Large intestine (tissue), 12 donors: Measurements from ENCODE around the gene KLKB1. TPM values are rescaled to one million over a fixed set of nuclear protein-coding genes. Genes with fewer than 3 reads are reported as not detected.

Source experiments
- DNase-seq, 2 donors: peaks; one replicate each; pipeline versions ENCODE4 v3.0.0 to v3.0.0-alpha.2; 2013
- H3K27ac ChIP-seq: one replicate; pipeline ENCODE4 v1.5.1; 2013; ENCODE audit warnings: low read length
- H3K27me3 ChIP-seq: 2 replicates; pipeline ENCODE4 v1.6.1; 2013; ENCODE audit warnings: low read length; ENCODE audit not compliant: control insufficient read depth, insufficient read depth
- H3K36me3 ChIP-seq: 2 replicates; pipeline ENCODE4 v1.6.1; 2013; ENCODE audit warnings: low read length; ENCODE audit not compliant: control insufficient read depth, insufficient read depth
- H3K4me1 ChIP-seq: one replicate; pipeline ENCODE4 v1.6.1; 2013; ENCODE audit warnings: low read length; ENCODE audit not compliant: control insufficient read depth, insufficient read depth
- H3K4me3 ChIP-seq: one replicate; pipeline ENCODE4 v1.5.1; 2013; ENCODE audit warnings: low read length
- H3K9me3 ChIP-seq: one replicate; pipeline ENCODE4 v1.6.1; 2013; ENCODE audit warnings: mild to moderate bottlenecking, low read depth, low read length, moderate library complexity; ENCODE audit not compliant: control insufficient read depth
- WGBS: methylation state at CpG from one replicate; pipeline ENCODE4 v1.1.5; 2013; ENCODE audit warnings: low lambda C conversion rate; ENCODE audit not compliant: insufficient coverage; 5-methylcytosine and 5-hydroxymethylcytosine counted together
- long read RNA-seq, 11 donors: transcript quantifications; one replicate each; lab custom pipeline, GENCODE V29; 2026
- polyA plus RNA-seq: library from polyadenylated mRNA; unstranded; fragments of 120-200 nt; gene quantifications from one replicate; pipeline ENCODE4 v1.2.1, GENCODE V29; 2013

KLKB1 gene
- 2.8 TPM for polyA plus RNA-seq
- long read RNA-seq, donor 1: 0 reads
- long read RNA-seq, donor 2: 0 reads
- long read RNA-seq, donor 3: 0 reads
- long read RNA-seq, donor 4: 0 reads
- long read RNA-seq, donor 5, partial matches to known transcripts: 0 of 1 reads
- long read RNA-seq, donor 5, other reads (novel, unspliced or antisense): 0 of 1 reads
- long read RNA-seq, donor 6: 0 reads
- long read RNA-seq, donor 7: 0 reads
- long read RNA-seq, donor 8: 0 reads
- long read RNA-seq, donor 9: 0 reads
- long read RNA-seq, donor 10: 0 reads
- long read RNA-seq, donor 11: 0 reads

- Histone ChIP-seq H3K27me3 (no peaks in the 10 kb centered on the region), H3K4me3 (no peak within 1 kb of the TSS), H3K27ac (no peak within 1 kb of the TSS), H3K9me3 (peaks cover 26% of the 10 kb centered on the region), H3K36me3 (no peaks in the 10 kb centered on the region), H3K4me1 (no peaks in the 10 kb centered on the region)
- 17% methylated on average over 1 of the region's 5 CpGs for WGBS
- DNase-seq: peak in 1 of 2 donors; percentile 49
Observed at GRCh38 chr4:186227221-186227620, at the start of gene KLKB1. TSS of gene KLKB1 (plus strand) at chr4:186227507. CDS start at chr4:186228196, 689 bp downstream.

GRCh38 chr4:186188107-186188506, 39.2 kb upstream of the KLKB1 start:
- H3K4me1 ChIP-seq: peaks cover 14% of the 10 kb centered on the region
- no peak for DNase-seq
- H3K4me3 ChIP-seq: no peak overlapping the region
- no peaks in the 10 kb centered on the region for H3K36me3 ChIP-seq
- no peaks in the 10 kb centered on the region for H3K27me3 ChIP-seq
- no CpG with 5 or more reads among the region's 3 CpGs for WGBS
- no peak overlapping the region for H3K27ac ChIP-seq
- no peaks in the 10 kb centered on the region for H3K9me3 ChIP-seq

DNA sequence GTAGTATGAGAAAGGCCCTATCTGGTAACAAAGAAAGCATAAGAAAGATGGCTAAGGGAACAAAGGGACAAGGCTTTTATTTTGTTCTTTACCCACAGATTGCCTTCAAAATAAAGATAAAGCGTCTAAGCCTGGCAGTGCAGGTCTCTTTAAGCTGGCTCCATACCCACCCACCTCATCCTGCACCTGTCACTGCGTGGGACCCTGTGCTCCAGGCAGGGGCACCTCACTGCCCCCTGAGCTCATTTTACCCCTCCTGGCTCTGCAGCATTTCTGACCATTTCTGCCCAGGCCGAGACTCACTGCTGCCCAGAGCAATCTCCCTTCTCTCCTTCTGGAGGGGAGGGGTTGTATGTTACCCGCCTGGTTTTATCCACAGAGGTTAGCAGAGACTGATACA, 37.7 kb upstream of the KLKB1 start:
- Histone ChIP-seq H3K9me3 (no peaks in the 10 kb centered on the region), H3K4me1 (peaks cover 20% of the 10 kb centered on the region), H3K27ac (peak overlapping the region; percentile 100), H3K4me3 (no peak overlapping the region), H3K36me3 (peaks cover 4% of the 10 kb centered on the region), H3K27me3 (no peaks in the 10 kb centered on the region)
- no CpG with 5 or more reads among the region's 4 CpGs for WGBS
- DNase-seq: peak in 1 of 2 donors; percentile 16

DNA sequence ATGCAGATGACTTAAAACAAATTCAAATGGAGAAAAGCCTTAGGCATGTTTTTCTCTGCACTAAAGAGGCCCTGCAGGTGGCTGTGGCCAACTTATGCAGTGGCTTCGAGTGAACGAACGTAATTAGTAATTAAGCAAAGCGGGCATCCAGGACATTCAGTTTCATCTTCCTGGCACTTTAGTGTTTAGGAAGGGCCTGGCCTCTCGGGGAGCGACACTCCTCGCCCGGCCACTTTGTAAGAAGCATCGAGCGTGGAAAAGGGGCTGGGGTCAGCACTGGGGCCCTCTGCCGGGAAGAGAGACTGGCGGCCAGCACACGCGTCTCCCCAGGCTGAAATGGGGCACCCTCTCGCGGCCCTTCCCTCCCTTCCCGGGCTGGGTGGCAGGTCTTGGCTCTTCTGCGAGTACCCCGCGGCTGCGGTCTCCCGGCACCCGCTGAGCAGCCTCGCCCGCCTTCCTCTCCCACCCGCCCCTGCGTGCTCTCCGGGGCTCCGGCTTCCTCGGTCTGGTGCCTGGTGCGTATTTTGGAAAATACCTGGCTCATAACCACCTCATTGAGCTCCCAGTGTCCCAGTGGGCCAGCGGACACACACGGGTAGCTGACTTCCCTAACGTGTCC, 36.6 kb upstream of the KLKB1 start:
- Histone ChIP-seq H3K4me1 (peaks cover 20% of the 10 kb centered on the region), H3K4me3 (peak overlapping the region; percentile 99), H3K36me3 (peaks cover 13% of the 10 kb centered on the region), H3K27me3 (no peaks in the 10 kb centered on the region), H3K27ac (peak overlapping the region; percentile 100), H3K9me3 (no peaks in the 10 kb centered on the region)
- DNase-seq: peak in 1 of 2 donors; percentile 12
- WGBS: no CpG with 5 or more reads among the region's 34 CpGs

- no peaks in the 10 kb centered on the region for H3K9me3 ChIP-seq
- H3K27me3 ChIP-seq: no peaks in the 10 kb centered on the region
- DNase-seq: peak; percentile 88 to 95
- peaks cover 20% of the 10 kb centered on the region for H3K36me3 ChIP-seq
- H3K4me1 ChIP-seq: peaks cover 20% of the 10 kb centered on the region
- WGBS: no CpG with 5 or more reads among the region's 107 CpGs
- H3K4me3 ChIP-seq: peak within 1 kb of the TSS; percentile 99
- peak within 1 kb of the TSS; percentile 100 for H3K27ac ChIP-seq
Observed at GRCh38 chr4:186191200-186192065, 35.9 kb upstream of the KLKB1 start, which contains the start of gene CYP4V2. TSS of gene CYP4V2 (plus strand) at chr4:186191567. CDS start at chr4:186191824, 257 bp downstream.

DNA sequence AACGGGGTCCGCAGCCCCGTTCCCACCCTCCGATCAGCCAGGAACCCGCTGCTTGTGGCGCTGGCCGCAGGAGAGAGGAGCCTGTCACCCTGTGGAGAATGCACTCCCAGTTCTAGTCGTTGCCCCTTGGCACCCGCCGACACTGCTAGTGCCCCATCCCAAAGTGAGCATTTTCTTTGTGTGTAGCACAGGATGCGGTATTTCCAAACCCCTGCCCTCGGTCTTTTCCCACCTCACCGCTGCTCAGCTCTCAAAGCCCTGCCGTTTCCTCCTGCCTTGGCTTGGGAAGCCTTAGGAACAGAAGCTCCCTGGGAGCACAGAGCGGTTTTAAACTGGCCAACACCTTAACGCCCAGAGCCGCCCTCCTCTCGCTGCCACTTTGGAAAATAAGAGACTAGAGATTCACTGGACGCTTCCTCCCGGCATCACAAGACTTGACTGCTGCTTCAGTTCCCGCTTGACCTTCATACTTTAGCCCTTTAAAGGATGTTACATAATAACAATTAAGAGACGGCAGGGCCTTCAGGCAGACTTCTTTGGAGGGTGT, 35.2 kb upstream of the KLKB1 start:
- Histone ChIP-seq H3K9me3 (no peaks in the 10 kb centered on the region), H3K36me3 (peaks cover 22% of the 10 kb centered on the region), H3K27ac (peak overlapping the region; percentile 100), H3K27me3 (no peaks in the 10 kb centered on the region), H3K4me3 (peak overlapping the region; percentile 99), H3K4me1 (peaks cover 20% of the 10 kb centered on the region)
- DNase-seq: peak; percentile 61 to 84
- 0% methylated on average over 1 of the region's 22 CpGs for WGBS

DNA sequence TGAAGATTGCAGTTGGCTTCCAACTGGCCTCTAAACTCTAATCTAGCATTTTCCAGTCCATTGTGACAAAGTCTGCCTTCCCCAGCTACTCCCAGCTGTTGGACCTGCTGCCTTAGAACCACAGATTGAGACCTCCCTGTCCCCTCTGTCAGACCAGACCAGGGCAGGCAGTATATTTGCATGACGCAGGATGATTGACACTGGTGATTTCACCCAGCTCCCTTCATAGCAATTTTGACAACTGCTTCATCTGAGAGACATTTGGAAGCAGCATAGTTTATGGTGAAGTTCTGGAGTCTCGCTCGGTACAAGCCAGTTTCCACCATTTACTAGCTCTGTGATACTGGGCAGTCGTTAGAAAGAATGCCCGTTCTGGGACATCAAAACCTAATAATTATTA, 33.5 kb upstream of the KLKB1 start:
- DNase-seq: no peak

DNA sequence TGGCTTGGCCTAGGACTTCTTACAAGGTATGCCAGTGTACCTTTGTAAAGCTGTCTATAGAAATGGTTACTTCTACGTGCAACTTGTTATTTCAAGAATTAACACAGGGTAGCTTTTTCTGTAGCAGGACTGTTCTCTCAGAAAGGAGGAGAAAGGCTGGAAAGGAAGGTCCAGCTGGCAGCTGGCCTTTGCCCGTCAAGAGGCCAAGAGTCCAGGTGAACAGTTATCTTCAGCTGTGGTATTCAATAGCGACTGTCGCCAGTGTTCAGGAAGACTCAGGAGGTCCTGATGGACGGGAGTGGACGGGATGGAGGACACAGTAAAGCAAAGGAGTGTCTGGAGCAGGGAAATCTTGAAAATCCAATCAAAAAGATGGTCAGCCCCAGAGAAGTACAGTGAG, 31.2 kb upstream of the KLKB1 start:
- Histone ChIP-seq H3K27me3 (no peaks in the 10 kb centered on the region), H3K27ac (no peak overlapping the region), H3K4me3 (no peak overlapping the region), H3K9me3 (no peaks in the 10 kb centered on the region), H3K36me3 (peaks cover 25% of the 10 kb centered on the region), H3K4me1 (peaks cover 10% of the 10 kb centered on the region)
- WGBS: 100% methylated on average over 1 of the region's 6 CpGs
- DNase-seq: no peak

More for the DNA sequence above, 33.5 kb upstream of the KLKB1 start:
- H3K4me1 ChIP-seq: peaks cover 20% of the 10 kb centered on the region
- no peaks in the 10 kb centered on the region for H3K27me3 ChIP-seq
- no peaks in the 10 kb centered on the region for H3K9me3 ChIP-seq
- no peak overlapping the region for H3K27ac ChIP-seq
- H3K36me3 ChIP-seq: peaks cover 25% of the 10 kb centered on the region
- no CpG with 5 or more reads among the region's 5 CpGs for WGBS
- H3K4me3 ChIP-seq: no peak overlapping the region

DNA sequence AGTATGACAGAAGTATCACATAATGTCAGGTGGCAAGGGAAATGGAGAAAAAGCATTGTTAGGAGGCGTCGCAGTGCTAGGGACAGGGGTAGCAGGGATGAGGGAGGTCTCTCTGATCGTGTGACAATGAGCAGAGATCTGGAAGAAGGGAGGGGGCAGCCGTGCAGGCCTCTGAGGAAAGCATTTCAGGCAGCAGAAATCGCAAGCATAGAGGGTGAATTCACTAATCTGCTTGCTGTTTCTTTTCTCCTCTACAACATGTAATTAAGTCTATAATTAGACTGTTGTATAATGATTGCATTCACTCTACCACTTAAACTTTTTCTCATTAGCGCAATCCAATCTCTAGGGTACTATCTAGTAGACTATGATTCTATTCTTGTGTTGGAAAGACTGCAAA, 26.8 kb upstream of the KLKB1 start:
- no peak for DNase-seq
- Histone ChIP-seq H3K27ac (no peak overlapping the region), H3K27me3 (no peaks in the 10 kb centered on the region), H3K4me1 (peaks cover 7% of the 10 kb centered on the region), H3K36me3 (peaks cover 14% of the 10 kb centered on the region), H3K9me3 (no peaks in the 10 kb centered on the region), H3K4me3 (no peak overlapping the region)
- WGBS: no CpG with 5 or more reads among the region's 6 CpGs

- H3K36me3 ChIP-seq: peaks cover 11% of the 10 kb centered on the region
- no peak for DNase-seq
- no peak overlapping the region for H3K4me3 ChIP-seq
- no peaks in the 10 kb centered on the region for H3K9me3 ChIP-seq
- no peaks in the 10 kb centered on the region for H3K27me3 ChIP-seq
- peaks cover 11% of the 10 kb centered on the region for H3K4me1 ChIP-seq
- 90% methylated on average over 5 of the region's 7 CpGs for WGBS
- no peak overlapping the region for H3K27ac ChIP-seq
Observed at GRCh38 chr4:186201010-186201409, 26.3 kb upstream of the KLKB1 start.
